Measurements from ENCODE around the gene PTGR2. TPM values are rescaled to one million over a fixed set of nuclear protein-coding genes. Genes with fewer than 3 reads are reported as not detected.
"Not testable (repeated sequence)": the region's sequence is repeated elsewhere in the genome, so short reads cannot be mapped to it uniquely, and the experiment has no call there.

Gene PTGR2
- polyA plus RNA-seq, 1 donor: 16.2 TPM

DNA sequence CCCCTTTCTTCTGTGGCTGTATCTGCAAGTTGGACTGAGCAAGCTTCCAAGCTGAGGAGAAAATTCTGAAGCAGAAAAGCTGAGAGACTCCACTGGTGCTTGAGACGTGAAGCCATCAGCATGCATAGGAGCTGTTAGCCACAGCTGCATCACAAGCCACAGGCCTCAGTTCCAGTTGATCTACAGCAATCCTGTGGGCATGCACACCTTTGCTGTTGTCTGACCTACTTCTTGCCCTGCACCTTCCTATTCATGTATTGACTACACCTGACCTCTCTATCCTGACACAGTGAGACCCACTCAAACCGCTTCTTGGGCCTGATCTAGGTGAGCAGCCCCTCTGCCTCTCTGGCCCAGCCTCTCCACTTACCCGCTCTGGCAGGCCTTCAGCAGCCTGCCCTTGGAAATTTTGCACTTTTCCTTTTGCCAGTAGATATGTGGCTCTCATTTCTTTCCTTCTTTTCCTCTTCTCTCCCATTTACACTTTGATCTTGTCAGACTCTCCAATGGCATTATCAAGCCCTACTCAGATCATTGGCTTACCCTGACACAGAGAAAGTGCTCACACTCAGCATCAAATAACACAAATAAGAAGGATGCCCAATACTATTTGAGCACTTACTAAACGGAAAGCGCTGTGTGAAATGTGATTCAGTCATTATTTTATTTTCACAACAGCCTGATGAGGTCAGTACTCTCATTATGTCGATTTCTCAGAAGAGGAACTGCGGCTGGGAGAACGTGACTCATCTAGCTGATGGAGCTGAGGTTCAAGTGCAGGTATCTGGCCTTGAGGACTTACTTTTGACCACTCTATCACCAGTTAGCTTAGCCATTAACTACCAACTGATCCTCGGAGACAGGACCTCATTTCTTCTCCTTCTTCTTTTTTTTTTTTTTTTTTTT lies 21.9 kb upstream of the PTGR2 start:
- Histone ChIP-seq H3K9me3 (ENCODE audit: control insufficient read depth, low read depth, low read length) (no peaks in the 10 kb centered on the region), H3K27me3 (ENCODE audit: control insufficient read depth, insufficient read depth, low read length) (no peaks in the 10 kb centered on the region), H3K4me3 (ENCODE audit: low read length) (no peak overlapping the region), H3K4me1 (ENCODE audit: control insufficient read depth, insufficient read depth, low read length) (peaks cover 3% of the 10 kb centered on the region), H3K27ac (ENCODE audit: low read length) (peak overlapping the region; percentile 60), H3K36me3 (ENCODE audit: control insufficient read depth, insufficient read depth, low read length) (no peaks in the 10 kb centered on the region)
- no CpG with 5 or more reads among the region's 9 CpGs for WGBS (ENCODE audit: insufficient coverage, low lambda C conversion rate)
- DNase-seq: peak; percentile 61 to 63

DNA sequence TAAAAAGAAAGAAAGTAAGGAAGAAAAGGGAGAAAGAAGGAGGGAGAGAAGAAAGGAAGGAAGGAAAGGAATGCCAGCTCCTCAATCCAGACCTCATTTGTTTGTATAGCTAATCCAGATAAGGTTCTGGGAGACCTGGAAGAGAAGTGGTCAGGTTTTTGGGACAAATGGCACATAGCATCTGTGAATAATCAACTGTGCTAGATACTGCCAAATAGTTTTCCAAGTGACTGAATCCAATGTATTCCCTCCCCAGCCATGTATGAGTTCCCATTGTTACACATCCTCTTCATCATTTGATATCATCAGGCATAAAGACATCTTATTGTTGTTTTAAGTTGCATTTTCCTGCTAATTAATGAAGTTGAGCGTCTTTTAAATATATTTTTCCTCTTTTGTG lies 18.6 kb upstream of the PTGR2 start:
- no peak overlapping the region for H3K27ac ChIP-seq (ENCODE audit: low read length)
- no peaks in the 10 kb centered on the region for H3K36me3 ChIP-seq (ENCODE audit: control insufficient read depth, insufficient read depth, low read length)
- H3K4me3 ChIP-seq (ENCODE audit: low read length): no peak overlapping the region
- DNase-seq: no peak
- peaks cover 4% of the 10 kb centered on the region for H3K4me1 ChIP-seq (ENCODE audit: control insufficient read depth, insufficient read depth, low read length)
- no peaks in the 10 kb centered on the region for H3K9me3 ChIP-seq (ENCODE audit: control insufficient read depth, low read depth, low read length)
- no peaks in the 10 kb centered on the region for H3K27me3 ChIP-seq (ENCODE audit: control insufficient read depth, insufficient read depth, low read length)
- WGBS (ENCODE audit: insufficient coverage, low lambda C conversion rate): no CpG with 5 or more reads among the region's 1 CpG

DNA sequence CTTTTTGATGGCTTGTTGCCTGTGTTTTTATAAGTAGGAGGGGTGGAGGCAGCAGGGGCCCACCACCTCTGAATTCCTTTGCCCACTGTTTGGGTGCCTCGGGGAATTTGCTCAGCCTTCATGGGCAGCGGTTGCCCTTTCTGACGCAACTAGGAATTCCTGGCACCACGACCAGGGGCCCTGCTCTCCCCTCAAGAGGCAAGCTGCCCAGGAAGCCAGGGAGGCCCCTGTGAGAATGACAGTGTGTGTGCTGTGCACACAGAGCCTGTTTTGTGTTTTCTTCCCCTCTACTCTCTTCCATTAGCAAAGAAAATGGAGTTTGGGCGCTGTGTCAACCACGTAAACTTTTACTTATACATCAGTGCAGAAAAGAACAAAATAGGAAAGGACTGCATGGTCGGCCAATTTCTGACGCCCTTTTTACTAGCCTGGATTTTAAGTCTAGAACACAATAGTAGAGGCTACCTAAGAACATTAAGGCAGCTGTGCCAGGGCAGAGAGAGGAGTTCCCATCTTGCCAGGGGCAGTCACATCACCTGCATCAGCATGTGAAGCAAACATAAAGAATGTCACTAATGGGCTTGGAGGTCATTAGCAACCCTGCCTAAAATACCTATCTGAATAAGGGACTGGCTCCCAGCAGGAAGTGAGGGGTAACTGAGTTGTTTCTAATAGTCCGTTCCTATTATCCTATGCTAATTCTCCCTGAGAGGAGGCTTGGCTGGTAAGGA lies 17.9 kb upstream of the PTGR2 start:
- H3K9me3 ChIP-seq (ENCODE audit: control insufficient read depth, low read depth, low read length): no peaks in the 10 kb centered on the region
- no peak for DNase-seq
- H3K27ac ChIP-seq (ENCODE audit: low read length): no peak overlapping the region
- WGBS (ENCODE audit: insufficient coverage, low lambda C conversion rate): no CpG with 5 or more reads among the region's 9 CpGs
- H3K36me3 ChIP-seq (ENCODE audit: control insufficient read depth, insufficient read depth, low read length): no peaks in the 10 kb centered on the region
- H3K4me3 ChIP-seq (ENCODE audit: low read length): no peak overlapping the region
- H3K27me3 ChIP-seq (ENCODE audit: control insufficient read depth, insufficient read depth, low read length): no peaks in the 10 kb centered on the region
- H3K4me1 ChIP-seq (ENCODE audit: control insufficient read depth, insufficient read depth, low read length): peaks cover 4% of the 10 kb centered on the region

- H3K36me3 ChIP-seq (ENCODE audit: control insufficient read depth, insufficient read depth, low read length): no peaks in the 10 kb centered on the region
- H3K27ac ChIP-seq (ENCODE audit: low read length): no peak overlapping the region
- H3K27me3 ChIP-seq (ENCODE audit: control insufficient read depth, insufficient read depth, low read length): no peaks in the 10 kb centered on the region
- DNase-seq: no peak
- WGBS (ENCODE audit: insufficient coverage, low lambda C conversion rate): no CpG with 5 or more reads among the region's 4 CpGs
- no peak overlapping the region for H3K4me3 ChIP-seq (ENCODE audit: low read length)
- peaks cover 4% of the 10 kb centered on the region for H3K4me1 ChIP-seq (ENCODE audit: control insufficient read depth, insufficient read depth, low read length)
- H3K9me3 ChIP-seq (ENCODE audit: control insufficient read depth, low read depth, low read length): no peaks in the 10 kb centered on the region
Observed at GRCh38 chr14:73834261-73834625, 17.4 kb upstream of the PTGR2 start.

GRCh38 chr14:73838293-73839034 lies 13.2 kb upstream of the PTGR2 start:
- H3K4me3 ChIP-seq (ENCODE audit: low read length); H3K4me1 ChIP-seq (ENCODE audit: control insufficient read depth, insufficient read depth, low read length); H3K27me3 ChIP-seq (ENCODE audit: control insufficient read depth, insufficient read depth, low read length); H3K36me3 ChIP-seq (ENCODE audit: control insufficient read depth, insufficient read depth, low read length); H3K9me3 ChIP-seq (ENCODE audit: control insufficient read depth, low read depth, low read length); DNase-seq; H3K27ac ChIP-seq (ENCODE audit: low read length): not testable (repeated sequence)
- no CpG with 5 or more reads among the region's 7 CpGs for WGBS (ENCODE audit: insufficient coverage, low lambda C conversion rate)

DNA sequence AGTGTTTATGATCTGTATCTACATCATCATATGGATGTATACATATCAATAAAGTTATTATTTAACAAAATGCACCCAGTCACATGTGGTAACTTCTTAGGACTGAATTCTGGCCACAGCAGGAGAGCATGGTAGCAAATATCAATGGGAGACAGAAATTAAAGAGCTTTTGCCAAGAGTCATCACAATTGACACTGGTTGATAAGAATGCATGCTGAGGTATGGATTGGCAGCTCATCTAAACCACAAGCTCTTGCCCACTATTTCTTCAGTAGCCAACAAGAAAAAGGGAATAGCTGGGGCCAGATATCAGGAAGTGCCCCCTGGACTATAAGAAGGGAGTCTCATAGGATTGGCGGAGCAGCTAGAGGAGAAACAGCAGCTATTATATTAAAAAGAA lies 9.4 kb upstream of the PTGR2 start:
- Histone ChIP-seq H3K27ac (ENCODE audit: low read length) (no peak overlapping the region), H3K27me3 (ENCODE audit: control insufficient read depth, insufficient read depth, low read length) (no peaks in the 10 kb centered on the region), H3K9me3 (ENCODE audit: control insufficient read depth, low read depth, low read length) (peaks cover 4% of the 10 kb centered on the region), H3K4me1 (ENCODE audit: control insufficient read depth, insufficient read depth, low read length) (no peaks in the 10 kb centered on the region), H3K36me3 (ENCODE audit: control insufficient read depth, insufficient read depth, low read length) (no peaks in the 10 kb centered on the region), H3K4me3 (ENCODE audit: low read length) (no peak overlapping the region)
- no peak for DNase-seq
- no CpG with 5 or more reads among the region's 1 CpG for WGBS (ENCODE audit: insufficient coverage, low lambda C conversion rate)

- no peak overlapping the region for H3K27ac ChIP-seq (ENCODE audit: low read length)
- H3K36me3 ChIP-seq (ENCODE audit: control insufficient read depth, insufficient read depth, low read length): no peaks in the 10 kb centered on the region
- H3K27me3 ChIP-seq (ENCODE audit: control insufficient read depth, insufficient read depth, low read length): no peaks in the 10 kb centered on the region
- H3K4me3 ChIP-seq (ENCODE audit: low read length): no peak overlapping the region
- DNase-seq: no peak
- peaks cover 4% of the 10 kb centered on the region for H3K9me3 ChIP-seq (ENCODE audit: control insufficient read depth, low read depth, low read length)
- no peaks in the 10 kb centered on the region for H3K4me1 ChIP-seq (ENCODE audit: control insufficient read depth, insufficient read depth, low read length)
- WGBS (ENCODE audit: insufficient coverage, low lambda C conversion rate): no CpG with 5 or more reads among the region's 2 CpGs
Observed at GRCh38 chr14:73842851-73843250, 8.8 kb upstream of the PTGR2 start.

DNA sequence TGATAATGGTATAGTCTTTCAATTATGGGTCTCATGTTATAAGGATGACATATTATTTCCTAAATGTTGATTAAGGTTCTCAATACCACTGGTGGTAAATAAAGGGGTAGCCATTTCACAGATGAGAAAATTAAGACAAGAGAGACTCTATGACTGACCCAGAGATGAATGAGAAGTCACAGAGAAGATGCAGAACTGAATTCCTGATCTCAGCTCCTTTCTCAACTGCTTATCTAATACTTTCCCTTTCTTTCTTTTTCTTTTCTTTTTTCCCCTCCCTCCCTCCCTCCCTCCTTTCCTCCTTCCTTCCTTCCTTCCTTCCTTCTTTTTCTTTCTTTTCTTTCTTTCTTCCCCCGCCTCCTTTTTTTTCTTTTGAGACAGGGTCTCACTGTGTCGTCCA lies 8.3 kb upstream of the PTGR2 start:
- Histone ChIP-seq H3K9me3 (ENCODE audit: control insufficient read depth, low read depth, low read length) (peaks cover 4% of the 10 kb centered on the region), H3K4me1 (ENCODE audit: control insufficient read depth, insufficient read depth, low read length) (no peaks in the 10 kb centered on the region), H3K27ac (ENCODE audit: low read length) (no peak overlapping the region), H3K36me3 (ENCODE audit: control insufficient read depth, insufficient read depth, low read length) (no peaks in the 10 kb centered on the region), H3K27me3 (ENCODE audit: control insufficient read depth, insufficient read depth, low read length) (no peaks in the 10 kb centered on the region), H3K4me3 (ENCODE audit: low read length) (no peak overlapping the region)
- no peak for DNase-seq
- WGBS (ENCODE audit: insufficient coverage, low lambda C conversion rate): 100% methylated on average over 1 of the region's 2 CpGs

- WGBS (ENCODE audit: insufficient coverage, low lambda C conversion rate): 83% methylated on average over 1 of the region's 4 CpGs
- peaks cover 4% of the 10 kb centered on the region for H3K9me3 ChIP-seq (ENCODE audit: control insufficient read depth, low read depth, low read length)
- no peak overlapping the region for H3K4me3 ChIP-seq (ENCODE audit: low read length)
- H3K27me3 ChIP-seq (ENCODE audit: control insufficient read depth, insufficient read depth, low read length): no peaks in the 10 kb centered on the region
- H3K27ac ChIP-seq (ENCODE audit: low read length): no peak overlapping the region
- no peak for DNase-seq
- H3K36me3 ChIP-seq (ENCODE audit: control insufficient read depth, insufficient read depth, low read length): no peaks in the 10 kb centered on the region
- peaks cover 17% of the 10 kb centered on the region for H3K4me1 ChIP-seq (ENCODE audit: control insufficient read depth, insufficient read depth, low read length)
Observed at GRCh38 chr14:73846947-73847346, 4.7 kb upstream of the PTGR2 start.

DNA sequence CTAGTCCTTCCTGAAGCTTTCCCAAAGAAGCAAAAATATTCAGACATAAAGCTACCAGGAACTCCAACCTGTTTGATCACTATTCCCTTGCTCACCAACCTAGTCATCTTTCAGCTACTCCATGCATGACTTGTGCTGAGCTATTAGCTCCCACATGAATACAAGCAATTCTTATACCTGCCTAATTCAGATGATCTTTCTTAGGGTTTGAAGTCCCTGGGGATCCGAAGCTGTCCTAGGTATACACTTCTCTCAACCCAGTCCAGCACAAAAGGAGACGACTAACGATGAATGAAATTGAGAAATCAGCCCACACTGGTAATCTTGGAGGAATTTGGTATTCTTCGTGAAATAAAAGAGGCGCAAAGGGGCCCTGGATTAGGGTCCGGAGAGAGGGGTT lies 631 bp upstream of the PTGR2 start:
- Histone ChIP-seq H3K4me1 (ENCODE audit: control insufficient read depth, insufficient read depth, low read length) (peaks cover 23% of the 10 kb centered on the region), H3K9me3 (ENCODE audit: control insufficient read depth, low read depth, low read length) (peaks cover 1% of the 10 kb centered on the region), H3K4me3 (ENCODE audit: low read length) (peak overlapping the region; percentile 74), H3K27ac (ENCODE audit: low read length) (peak overlapping the region; percentile 95), H3K27me3 (ENCODE audit: control insufficient read depth, insufficient read depth, low read length) (no peaks in the 10 kb centered on the region), H3K36me3 (ENCODE audit: control insufficient read depth, insufficient read depth, low read length) (no peaks in the 10 kb centered on the region)
- DNase-seq: peak in 1 of 2 donors; percentile 46
- WGBS (ENCODE audit: insufficient coverage, low lambda C conversion rate): no CpG with 5 or more reads among the region's 6 CpGs
